Fibroblast of skin of back (primary cell): ENCODE data around the gene NRTN.
"Not testable (repeated sequence)": the region's sequence is repeated elsewhere in the genome, so short reads cannot be mapped to it uniquely, and the experiment has no call there.

Experiments used
- DNase-seq: peaks from one replicate; pipeline ENCODE4 v3.0.0-alpha.2; 2013

Gene NRTN

GRCh38 chr19:5838353-5839064 is 33.6 kb downstream of the NRTN start:
- DNase-seq = no peak

DNA sequence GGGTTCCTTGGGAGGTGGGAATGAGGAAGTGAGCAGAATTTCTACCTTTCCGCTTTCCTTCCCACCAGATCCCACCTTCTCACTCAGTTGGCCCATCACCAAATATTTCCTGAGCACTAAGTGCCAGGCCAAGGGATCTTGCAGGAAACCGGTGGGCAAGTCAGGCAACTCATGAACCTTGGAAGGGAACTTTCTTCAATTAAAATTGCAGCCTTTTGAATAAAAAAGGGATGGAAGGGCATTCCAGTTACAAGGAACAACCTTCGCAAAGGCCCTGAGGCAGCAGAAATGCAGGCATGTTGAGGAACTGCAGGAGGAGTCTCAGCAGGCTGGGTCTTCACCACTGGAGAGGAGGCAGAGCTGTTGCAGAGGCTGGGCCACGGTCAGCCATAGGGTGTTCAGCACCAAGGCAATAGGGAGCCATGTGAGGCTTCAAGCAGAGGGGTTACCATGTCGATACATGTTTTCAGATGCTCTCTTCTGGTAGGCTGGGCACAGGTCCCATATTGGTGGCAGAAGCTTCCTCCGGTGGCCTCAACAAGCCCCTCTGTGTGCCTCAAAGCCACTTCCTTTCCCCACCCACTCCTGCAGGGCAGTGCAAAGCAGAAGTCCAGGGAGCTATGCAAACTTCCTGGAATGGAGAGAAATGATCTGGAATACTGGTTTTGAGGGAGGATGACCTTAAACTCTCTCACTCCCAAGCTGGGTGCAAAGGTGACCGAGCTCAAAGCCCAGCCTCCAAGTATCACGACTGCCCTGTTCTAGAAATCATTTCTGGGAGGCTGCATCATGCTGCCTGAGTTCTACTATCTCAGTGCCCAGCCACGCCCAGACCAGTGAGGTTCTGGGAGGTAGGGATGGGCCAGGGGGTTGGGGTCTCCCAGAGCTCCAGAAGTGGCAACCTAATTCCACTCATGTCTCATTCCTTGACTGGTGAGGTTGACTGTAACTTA is 34.5 kb downstream of the NRTN start, which contains the start of gene FUT6:
FUT6 (minus strand) TSS at position 638 of the 953 bp plus-strand sequence. CDS start 7,135 bp downstream, outside the sequence.
- no peak for DNase-seq

DNA sequence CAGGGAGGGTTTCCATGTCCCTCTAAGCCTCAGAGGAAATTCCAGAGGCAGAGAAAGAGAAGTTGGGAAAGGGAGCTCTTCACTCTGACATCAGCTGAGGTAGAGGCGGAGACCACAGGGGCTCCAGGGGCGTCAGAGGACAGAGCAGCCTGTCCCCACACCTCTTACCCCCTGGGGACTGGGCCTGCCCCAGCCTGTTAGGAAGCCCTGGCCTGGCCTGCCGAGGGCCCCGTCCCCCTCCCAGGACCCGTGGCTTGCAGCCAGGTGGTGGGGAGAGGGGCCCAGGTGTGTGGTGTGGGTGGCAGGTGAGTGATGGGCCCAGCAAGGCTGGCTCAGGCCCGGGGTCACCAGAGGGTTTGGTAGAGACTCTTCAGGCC is 36.9 kb downstream of the NRTN start:
- DNase-seq = not testable (repeated sequence)

DNA sequence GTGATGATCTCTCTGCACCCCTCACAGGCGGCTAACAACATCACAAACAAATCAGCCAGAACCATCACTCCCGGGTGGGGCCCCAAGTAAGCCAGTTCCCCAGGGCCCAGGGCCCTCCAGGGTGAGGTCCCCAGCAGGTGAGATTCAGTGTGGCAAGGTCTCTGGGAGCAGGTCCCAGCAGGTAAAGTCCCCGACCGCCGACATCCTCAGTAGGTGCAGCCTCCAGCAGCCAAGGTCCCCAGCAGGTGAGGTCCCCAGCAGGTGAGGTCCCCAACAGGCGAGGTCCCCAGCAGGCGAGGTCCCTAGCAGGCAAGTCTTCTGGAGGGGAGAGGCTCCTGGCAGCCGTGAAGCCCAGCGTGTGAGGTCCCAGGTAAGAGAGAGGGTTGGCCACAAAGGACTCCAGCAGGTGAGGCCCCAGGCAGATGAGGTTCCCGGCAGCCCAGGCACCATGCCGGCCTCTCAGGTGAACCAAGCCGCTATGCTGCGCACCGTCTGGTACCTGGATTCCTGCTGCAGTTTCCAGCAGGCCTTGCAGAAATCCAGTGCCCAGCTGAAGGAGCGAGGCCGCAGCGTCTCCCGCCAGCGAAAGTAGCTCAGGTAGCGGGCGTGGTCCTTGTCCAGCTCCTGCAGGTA is 38.5 kb downstream of the NRTN start:
- no peak for DNase-seq

DNA sequence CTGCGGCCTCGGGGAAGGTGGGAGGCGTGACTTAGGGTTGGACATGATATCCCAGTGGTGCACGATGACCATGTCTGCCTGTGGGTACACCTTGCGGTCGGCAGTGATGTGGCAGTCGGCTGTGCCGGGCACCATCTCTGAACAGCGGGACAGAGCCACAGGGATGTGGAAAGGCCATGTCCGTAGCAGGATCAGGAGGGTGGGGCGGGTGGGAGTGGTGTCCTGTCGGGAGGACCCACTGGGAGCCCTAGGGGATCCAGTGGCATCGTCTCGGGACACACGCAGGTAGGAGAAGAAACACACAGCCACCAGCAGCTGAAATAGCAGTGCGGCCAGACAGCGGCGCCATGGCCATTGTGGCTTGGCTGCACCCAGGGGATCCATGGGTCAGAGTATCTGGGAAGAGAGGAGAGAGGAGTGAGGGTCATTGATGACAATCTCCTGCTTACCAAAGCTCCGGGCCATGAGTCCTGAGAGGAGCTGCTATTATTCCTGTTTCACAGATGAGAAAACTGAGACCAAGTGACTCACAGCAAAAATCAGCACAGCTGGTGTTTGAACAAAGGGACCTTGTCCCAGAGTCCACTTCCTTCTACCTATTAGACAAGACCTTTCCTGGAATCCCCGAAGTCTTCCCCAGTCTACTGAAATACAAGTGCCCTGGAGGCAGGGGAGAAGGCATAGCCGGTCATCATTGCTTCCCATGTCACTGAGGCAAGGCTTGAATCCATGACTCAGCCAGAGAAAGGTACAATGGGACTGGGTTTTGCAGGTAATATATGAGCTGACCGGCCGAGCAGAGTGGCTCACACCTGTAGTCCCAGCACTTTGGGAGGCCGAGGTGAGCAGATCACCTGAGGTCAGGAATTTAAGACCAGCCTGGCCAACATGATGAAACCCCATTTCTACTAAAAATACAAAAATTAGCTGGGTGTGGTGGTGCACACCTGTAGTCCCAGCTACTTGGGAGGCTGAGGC is 39.9 kb downstream of the NRTN start:
- DNase-seq = no peak

DNA sequence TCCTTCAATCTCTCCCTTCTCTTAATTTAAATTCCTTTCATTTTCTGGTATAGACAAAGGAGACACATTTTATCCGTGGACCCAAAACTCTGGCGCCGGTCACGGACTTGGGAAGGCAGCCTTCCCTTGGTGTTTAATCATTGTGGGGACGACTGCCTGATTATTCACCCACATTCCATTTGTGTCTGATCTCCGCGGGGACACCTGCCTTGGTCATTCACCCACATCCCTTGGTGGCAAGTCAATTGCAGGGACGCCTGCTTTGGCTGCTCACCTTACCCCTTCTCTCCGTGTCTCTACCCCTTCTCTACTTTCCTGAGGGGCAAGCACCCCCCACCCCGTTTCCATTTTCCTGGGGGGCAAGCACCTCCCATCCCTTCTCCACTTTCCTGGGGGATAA is 43.0 kb downstream of the NRTN start:
- not testable (repeated sequence) for DNase-seq

DNA sequence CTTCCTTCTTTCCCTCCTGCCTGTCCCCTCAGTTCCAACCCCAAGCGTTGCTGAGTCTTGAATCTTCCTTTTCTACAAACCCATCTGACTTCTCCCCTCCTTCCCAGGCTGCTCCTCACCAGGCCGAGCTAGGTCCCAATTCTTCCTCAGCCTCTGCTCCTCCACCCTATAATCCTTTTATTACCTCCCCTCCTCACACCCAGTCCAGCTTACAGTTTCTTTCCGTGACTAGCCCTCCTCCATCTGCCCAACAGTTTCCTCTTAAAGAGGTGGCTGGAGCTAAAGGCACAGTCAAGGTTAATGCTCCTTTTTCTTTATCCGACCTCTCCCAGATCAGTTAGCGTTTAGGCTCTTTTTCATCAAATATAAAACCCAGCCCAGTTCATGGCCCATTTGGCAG is 43.8 kb downstream of the NRTN start:
- DNase-seq = not testable (repeated sequence)

DNA sequence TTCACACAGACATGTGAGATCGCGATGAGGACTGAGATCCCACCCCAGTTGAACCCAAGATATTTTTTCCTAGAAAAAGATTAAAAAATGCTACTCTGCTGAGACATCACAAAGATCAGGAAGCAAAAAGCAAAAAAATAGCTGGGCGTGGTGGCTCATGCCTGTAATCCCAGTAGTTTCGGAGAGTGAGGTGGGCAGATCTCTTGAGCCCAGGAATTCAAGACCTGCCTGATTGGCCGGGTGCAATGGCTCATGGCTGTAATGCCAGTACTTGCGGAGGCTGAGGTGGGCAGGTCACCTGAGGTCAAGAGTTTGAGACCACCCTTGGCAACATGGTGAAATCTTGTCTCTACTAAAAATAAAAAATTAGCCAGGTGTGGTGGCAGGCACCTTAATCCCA is 45.3 kb downstream of the NRTN start:
- DNase-seq = no peak

DNA sequence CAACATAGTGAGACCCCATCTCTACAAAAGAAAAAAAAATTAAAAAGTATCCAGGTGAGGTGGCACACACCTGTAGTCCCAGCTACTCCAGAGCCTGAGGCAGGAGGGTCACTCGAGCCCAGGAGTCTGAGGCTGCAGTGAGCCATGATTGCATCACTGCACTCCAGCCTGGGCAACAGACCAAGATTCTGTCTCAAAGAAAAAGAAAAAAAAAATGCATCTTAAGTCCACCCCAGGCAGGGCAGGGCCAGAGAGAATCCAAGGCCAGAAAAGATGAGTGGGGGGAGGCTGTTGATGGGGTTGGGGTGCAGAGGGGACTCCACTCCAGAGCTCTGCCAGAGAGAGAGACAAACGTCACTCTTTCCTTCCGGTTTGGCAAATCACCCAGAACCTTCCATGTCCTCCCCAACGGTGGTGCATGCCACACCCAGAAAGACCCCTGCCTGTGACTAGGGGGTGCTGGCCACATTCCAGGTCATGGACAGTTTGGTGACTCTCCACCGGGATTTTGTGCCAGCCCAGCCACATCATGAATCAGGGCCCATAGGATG is 46.0 kb downstream of the NRTN start:
- peak; percentile 73 for DNase-seq

DNA sequence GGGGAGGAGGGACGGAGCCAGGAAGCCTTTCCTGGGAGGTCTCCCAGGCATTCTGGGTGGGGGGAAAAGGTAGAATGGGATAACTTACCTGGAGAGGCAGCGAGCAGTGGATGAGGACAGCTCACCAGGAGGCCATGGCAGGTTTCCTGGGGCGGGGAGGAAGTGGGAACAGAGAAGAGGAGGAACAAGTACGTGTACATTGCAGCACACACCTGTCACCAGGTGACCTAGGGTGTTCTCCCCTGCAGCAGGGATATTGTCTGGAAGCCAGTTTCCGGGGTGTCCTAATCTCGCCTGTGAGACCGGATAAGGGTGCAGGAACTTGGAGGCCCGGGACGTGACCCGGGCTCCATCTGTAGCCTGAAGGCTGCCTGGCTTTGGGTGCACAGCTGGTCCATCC is 46.4 kb downstream of the NRTN start, which contains the start of gene FUT3:
FUT3 (minus strand) TSS at position 148 of the 400 bp plus-strand sequence.
- DNase-seq = no peak

DNA sequence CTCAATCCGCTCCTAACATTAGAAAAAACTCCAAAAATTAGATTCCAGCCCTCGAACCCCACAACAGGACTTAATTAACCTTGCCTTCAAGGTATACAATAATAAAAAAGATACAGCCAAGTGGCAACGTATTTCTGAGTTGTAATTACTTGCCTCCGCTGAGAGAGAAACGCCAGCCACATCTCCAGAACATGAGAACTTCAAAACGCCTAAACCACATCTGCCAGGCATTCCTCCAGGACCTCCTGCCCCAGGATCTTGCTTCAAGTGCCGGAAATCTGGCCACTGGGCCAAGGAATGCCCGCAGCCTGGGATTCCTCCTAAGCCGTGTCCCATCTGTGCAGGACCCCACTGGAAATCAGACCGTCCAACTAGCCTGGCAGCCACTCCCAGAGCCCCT is 49.3 kb downstream of the NRTN start:
- not testable (repeated sequence) for DNase-seq

- DNase-seq = not testable (repeated sequence)
Observed at GRCh38 chr19:5855151-5855550, 50.3 kb downstream of the NRTN start.

DNA sequence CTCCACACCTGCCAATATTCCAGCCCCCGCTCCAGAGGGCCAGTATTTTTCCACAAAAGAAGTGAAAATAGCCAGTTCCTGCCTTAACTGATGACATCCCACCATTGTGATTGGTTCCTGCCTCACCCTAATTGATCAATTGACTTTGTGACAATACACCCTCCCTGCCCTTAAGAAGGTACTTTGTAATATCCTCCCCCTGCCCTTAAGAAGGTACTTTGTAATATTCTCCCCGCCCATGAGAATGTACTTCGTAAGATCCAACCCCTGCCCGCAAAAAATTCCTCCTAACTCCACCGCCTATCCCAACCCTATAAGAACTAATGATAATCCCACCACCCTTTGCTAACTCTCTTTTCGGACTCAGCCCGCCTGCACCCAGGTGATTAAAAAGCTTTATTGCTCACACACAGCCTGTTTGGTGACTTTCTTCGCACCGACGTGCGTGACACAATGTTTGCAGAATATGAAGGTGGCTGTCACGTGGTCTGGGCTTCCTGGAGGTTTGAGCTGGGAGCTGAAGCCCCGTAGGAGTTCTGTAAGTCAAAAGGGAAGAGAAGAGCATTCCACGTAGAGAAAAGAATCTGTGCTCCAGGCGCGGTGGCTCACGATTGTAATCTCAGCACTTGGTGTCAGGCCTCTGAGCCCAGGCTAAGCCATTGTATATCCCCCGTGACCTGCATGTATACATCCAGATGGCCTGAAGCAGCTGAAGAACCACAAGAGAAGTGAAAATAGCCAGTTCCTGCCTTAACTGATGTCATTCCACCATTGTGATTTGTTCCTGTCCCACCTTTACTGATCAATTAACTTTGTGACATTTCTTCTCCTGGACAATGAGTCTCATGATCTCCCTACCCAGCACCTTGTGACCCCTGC is 52.6 kb downstream of the NRTN start:
- DNase-seq = no peak

- no peak for DNase-seq
Observed at GRCh38 chr19:5863030-5863665, 58.3 kb downstream of the NRTN start.

GRCh38 chr19:5864013-5864720 is 59.3 kb downstream of the NRTN start:
- no peak for DNase-seq

- DNase-seq = no peak
Observed at GRCh38 chr19:5864725-5865486, 60.0 kb downstream of the NRTN start.

GRCh38 chr19:5865772-5866171 is 60.9 kb downstream of the NRTN start:
- DNase-seq = no peak
